ENCODE data around the gene AKR1C3. TPM values are rescaled to one million over a fixed set of nuclear protein-coding genes. Genes with fewer than 3 reads are reported as not detected.

Gene AKR1C3
- total RNA-seq, 2 experiments from 2014 or later: not detected

DNA sequence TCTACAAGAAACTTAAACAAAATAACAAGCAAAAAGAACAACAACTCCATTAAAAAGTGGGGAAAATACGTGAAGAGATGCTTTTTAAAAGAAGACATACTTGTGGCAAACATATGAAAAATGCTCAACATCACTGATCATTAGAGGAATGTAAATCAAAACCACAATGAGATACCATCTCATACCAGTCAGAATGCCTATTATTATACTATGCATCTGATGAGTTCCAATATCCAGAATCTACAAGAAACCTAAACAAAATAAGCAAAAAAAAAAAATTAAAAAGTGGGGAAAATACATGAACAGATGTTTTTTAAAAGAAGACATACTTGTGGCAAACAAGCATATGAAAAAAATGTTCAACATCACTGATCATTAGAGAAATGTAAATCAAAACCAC, 29.6 kb upstream of the AKR1C3 start:
- no peaks in the 10 kb centered on the region for H3K9me3 ChIP-seq (ENCODE audit: low read length)
- H3K36me3 ChIP-seq (ENCODE audit: insufficient read depth, low read length): no peaks in the 10 kb centered on the region
- H2AFZ ChIP-seq (ENCODE audit: low read length): no peak overlapping the region
- H3K79me2 ChIP-seq (ENCODE audit: insufficient read depth, low read depth, low read length): no peaks in the 10 kb centered on the region
- no peak for TF ChIP-seq EZH2phosphoT487 (IDR thresholded peaks at IDR 0.05; ENCODE audit: borderline replicate concordance, low read depth, low read length)
- TF ChIP-seq, protein P1, sequence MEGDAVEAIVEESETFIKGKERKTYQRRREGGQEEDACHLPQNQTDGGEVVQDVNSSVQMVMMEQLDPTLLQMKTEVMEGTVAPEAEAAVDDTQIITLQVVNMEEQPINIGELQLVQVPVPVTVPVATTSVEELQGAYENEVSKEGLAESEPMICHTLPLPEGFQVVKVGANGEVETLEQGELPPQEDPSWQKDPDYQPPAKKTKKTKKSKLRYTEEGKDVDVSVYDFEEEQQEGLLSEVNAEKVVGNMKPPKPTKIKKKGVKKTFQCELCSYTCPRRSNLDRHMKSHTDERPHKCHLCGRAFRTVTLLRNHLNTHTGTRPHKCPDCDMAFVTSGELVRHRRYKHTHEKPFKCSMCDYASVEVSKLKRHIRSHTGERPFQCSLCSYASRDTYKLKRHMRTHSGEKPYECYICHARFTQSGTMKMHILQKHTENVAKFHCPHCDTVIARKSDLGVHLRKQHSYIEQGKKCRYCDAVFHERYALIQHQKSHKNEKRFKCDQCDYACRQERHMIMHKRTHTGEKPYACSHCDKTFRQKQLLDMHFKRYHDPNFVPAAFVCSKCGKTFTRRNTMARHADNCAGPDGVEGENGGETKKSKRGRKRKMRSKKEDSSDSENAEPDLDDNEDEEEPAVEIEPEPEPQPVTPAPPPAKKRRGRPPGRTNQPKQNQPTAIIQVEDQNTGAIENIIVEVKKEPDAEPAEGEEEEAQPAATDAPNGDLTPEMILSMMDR (conservative IDR thresholded peaks at IDR 0.05; ENCODE audit: low read length): no peak
- POLR2A ChIA-PET: no interaction called here
- intact Hi-C loops (cut with micrococcal nuclease; ENCODE audit: unreplicated experiment): no loop called here
- DNase-seq (ENCODE audit: low spot score): no peak
- H3K9me2 ChIP-seq (ENCODE audit: insufficient read depth, low read length): no peaks in the 10 kb centered on the region
- H3K4me3 ChIP-seq (ENCODE audit: low read depth, low read length, poor library complexity, severe bottlenecking): no peak overlapping the region
- BruUV-seq (replicated peaks): no TSS peak
- H3K4me2 ChIP-seq (ENCODE audit: low read length): no peak overlapping the region
- CTCF ChIA-PET (ENCODE audit: unreplicated experiment): no interaction called here
- H3K4me1 ChIP-seq (ENCODE audit: insufficient read depth, low read length, poor library complexity, severe bottlenecking): no peaks in the 10 kb centered on the region
- no peaks in the 10 kb centered on the region for H4K20me1 ChIP-seq (ENCODE audit: insufficient read depth, low read length)
- no peak overlapping the region for H3K27ac ChIP-seq (ENCODE audit: low read depth, low read length, poor library complexity, severe bottlenecking)

DNA sequence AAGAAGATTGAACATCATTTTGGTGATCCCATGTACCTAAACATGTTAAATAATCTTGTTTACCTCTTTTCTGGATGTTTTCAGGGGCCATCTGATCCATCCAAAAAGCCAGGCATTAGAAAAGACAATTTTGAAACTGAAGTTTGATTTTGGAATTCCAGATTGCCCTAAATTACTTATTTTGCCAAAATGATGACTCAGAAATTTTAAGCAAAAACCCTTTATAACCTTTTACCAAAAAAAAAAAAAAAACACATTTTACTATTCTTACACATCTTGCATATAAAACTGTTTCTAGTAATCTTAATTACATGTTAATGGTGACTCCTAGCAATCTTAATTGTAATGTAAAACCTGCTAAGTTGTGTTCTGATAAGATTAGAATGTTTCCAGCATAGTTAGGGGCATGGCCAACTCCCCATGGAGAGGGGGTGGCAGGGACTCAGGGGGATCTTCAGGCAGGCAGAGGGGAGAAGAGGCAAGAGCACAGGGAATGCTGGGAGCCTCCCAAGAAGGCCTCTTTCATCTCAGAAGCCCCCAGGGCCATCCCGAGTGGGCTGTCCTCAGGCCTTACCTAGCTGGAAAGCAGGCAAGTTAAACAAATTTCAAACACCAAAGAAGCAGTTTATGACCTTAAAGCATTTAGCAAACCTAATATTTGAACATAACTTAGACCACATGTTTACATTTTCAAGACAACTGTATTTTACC, 25.8 kb upstream of the AKR1C3 start:
- no peaks in the 10 kb centered on the region for H3K36me3 ChIP-seq (ENCODE audit: insufficient read depth, low read length)
- H3K4me3 ChIP-seq (ENCODE audit: low read depth, low read length, poor library complexity, severe bottlenecking): no peak overlapping the region
- H4K20me1 ChIP-seq (ENCODE audit: insufficient read depth, low read length): no peaks in the 10 kb centered on the region
- BruUV-seq (replicated peaks): no TSS peak
- H3K9me2 ChIP-seq (ENCODE audit: insufficient read depth, low read length): no peaks in the 10 kb centered on the region
- CTCF ChIA-PET (ENCODE audit: unreplicated experiment): no interaction called here
- POLR2A ChIA-PET: interaction anchor here (0.6 kb wide), 1 partner anchor 130 kb away, joined by 7 read pairs; no protein-coding TSS in a partner anchor
- TF ChIP-seq EZH2phosphoT487 (IDR thresholded peaks at IDR 0.05; ENCODE audit: borderline replicate concordance, low read depth, low read length): no peak
- TF ChIP-seq, protein P1 (conservative IDR thresholded peaks at IDR 0.05; ENCODE audit: low read length): no peak
- H3K4me2 ChIP-seq (ENCODE audit: low read length): no peak overlapping the region
- no peak overlapping the region for H2AFZ ChIP-seq (ENCODE audit: low read length)
- intact Hi-C loops (cut with micrococcal nuclease; ENCODE audit: unreplicated experiment): no loop called here
- H3K4me1 ChIP-seq (ENCODE audit: insufficient read depth, low read length, poor library complexity, severe bottlenecking): no peaks in the 10 kb centered on the region
- H3K79me2 ChIP-seq (ENCODE audit: insufficient read depth, low read depth, low read length): no peaks in the 10 kb centered on the region
- no peaks in the 10 kb centered on the region for H3K9me3 ChIP-seq (ENCODE audit: low read length)
- H3K27ac ChIP-seq (ENCODE audit: low read depth, low read length, poor library complexity, severe bottlenecking): no peak overlapping the region
- DNase-seq (ENCODE audit: low spot score): no peak

DNA sequence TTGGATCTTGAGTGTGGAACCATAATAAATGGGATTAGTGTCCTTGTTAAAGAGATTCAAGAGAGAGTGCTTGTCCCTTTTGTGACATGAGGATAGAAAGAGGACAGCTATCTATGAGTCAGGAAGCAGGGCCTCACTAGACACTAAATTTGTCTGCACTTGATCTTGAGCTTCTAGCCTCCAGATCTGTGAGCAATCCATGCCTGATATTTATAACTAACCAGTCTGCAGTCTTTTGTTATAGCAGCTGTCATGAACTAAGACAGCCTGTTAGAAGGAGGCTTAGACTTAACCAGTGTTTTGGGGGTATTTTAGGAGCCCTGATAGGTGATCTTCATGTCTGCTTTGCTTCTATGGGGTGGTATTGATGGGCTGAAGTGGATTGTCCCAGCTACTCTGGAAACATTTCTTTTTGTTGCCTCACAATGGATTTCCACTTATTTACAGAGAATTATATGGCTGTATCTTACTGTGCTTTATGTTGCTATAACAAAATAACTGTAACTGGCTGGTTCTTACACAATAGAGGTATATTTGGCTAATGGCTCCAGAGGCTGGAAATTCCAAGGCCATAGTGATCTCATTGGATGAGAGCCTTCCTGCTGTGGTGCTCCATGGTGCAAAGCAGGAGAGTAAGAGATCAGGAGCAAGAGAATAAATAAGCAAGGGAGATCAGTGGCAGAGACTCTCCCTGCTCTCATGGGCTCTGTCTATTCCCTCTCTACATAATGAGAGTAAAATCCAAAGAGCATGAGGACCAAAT, 23.4 kb upstream of the AKR1C3 start:
- no peak overlapping the region for H3K27ac ChIP-seq (ENCODE audit: low read depth, low read length, poor library complexity, severe bottlenecking)
- H3K4me3 ChIP-seq (ENCODE audit: low read depth, low read length, poor library complexity, severe bottlenecking): no peak overlapping the region
- no peaks in the 10 kb centered on the region for H4K20me1 ChIP-seq (ENCODE audit: insufficient read depth, low read length)
- DNase-seq (ENCODE audit: low spot score): no peak
- H3K4me2 ChIP-seq (ENCODE audit: low read length): no peak overlapping the region
- no peaks in the 10 kb centered on the region for H3K4me1 ChIP-seq (ENCODE audit: insufficient read depth, low read length, poor library complexity, severe bottlenecking)
- no peak overlapping the region for H2AFZ ChIP-seq (ENCODE audit: low read length)
- no peaks in the 10 kb centered on the region for H3K9me2 ChIP-seq (ENCODE audit: insufficient read depth, low read length)
- intact Hi-C loops (cut with micrococcal nuclease; ENCODE audit: unreplicated experiment): no loop called here
- no peaks in the 10 kb centered on the region for H3K79me2 ChIP-seq (ENCODE audit: insufficient read depth, low read depth, low read length)
- no peaks in the 10 kb centered on the region for H3K36me3 ChIP-seq (ENCODE audit: insufficient read depth, low read length)
- POLR2A ChIA-PET: no interaction called here
- H3K9me3 ChIP-seq (ENCODE audit: low read length): no peaks in the 10 kb centered on the region
- no TSS peak for BruUV-seq (replicated peaks)
- no peak for TF ChIP-seq EZH2phosphoT487 (IDR thresholded peaks at IDR 0.05; ENCODE audit: borderline replicate concordance, low read depth, low read length)
- TF ChIP-seq, protein P1 (conservative IDR thresholded peaks at IDR 0.05; ENCODE audit: low read length): no peak
- CTCF ChIA-PET (ENCODE audit: unreplicated experiment): no interaction called here
